CD4-positive, alpha-beta T cell treated with Interleukin-6 at 100 ng/mL for 8 hours (primary cell): ENCODE measurements around the gene CLTCL1.

Experiments used
- DNase-seq: peaks from one replicate; pipeline ENCODE4 v3.0.0-alpha.2; 2020; ENCODE audit warnings: mixed read lengths, low spot score

Gene CLTCL1

GRCh38 chr22:19244600-19245352 is 46.7 kb downstream of the CLTCL1 start:
- no peak for DNase-seq

- DNase-seq = no peak
These were observed 48.8 kb downstream of the CLTCL1 start for GRCh38 chr22:19242699-19243098.

GRCh38 chr22:19241593-19241906 is 50.0 kb downstream of the CLTCL1 start:
- no peak for DNase-seq

DNA sequence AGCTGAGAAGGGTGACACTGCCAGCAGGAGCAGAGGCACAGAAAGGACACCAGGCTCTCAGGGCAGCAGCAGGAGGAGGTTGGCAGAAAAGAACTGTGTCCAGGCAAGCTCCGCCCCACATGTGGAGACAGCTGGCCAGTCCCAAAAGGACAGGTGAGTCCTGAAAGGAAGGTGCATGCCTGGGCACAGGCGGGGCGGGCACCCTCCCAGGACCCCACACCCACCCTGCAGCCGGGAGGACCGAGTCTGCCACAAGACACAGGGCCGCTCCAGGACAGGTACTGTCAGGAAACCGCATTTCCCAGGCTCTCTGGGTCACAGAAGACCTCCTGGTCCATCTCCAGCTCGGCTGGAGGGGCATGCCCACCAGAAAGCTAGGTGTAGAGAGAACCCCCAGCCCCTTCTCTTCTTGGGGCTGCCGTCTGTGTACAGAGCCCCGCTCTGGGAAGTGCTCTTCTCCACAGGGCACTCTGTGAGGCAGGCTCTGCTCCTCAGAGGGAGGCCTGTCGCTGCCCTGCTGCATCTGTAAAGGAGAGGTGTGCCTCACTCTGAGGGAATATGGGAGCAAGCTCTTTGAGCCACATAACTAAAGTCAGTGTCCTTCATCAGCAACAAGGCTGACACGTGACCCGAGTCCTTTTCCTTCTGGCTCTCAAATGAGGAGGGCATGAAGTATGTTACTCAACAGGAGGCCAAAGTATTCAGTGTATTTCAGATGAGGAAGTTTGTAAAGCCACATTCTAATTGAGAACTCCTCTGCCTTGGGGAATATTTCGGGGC is 50.5 kb downstream of the CLTCL1 start:
- no peak for DNase-seq

DNA sequence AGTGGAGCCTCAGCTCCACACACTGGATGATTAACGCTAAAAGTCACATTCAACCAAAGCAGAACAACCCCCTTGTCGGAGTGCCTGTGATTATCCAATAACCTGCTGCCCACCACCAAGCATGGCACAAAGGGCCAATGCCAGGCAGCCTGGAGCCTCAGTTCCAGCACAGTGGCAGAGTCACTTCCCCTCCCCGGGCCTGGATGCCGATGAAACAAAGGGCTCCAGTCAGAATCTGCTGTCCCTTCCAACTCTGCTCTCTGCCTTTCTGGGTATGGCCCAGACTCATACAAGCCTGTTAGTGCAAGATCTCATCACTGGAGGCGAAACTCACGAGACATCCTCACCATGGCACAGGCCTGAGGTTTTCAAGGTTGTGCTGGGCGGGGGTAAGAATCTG is 52.1 kb downstream of the CLTCL1 start:
- no peak for DNase-seq

GRCh38 chr22:19238900-19239299 is 52.6 kb downstream of the CLTCL1 start:
- DNase-seq = no peak

- no peak for DNase-seq
These were observed 55.6 kb downstream of the CLTCL1 start for GRCh38 chr22:19235874-19236273.

DNA sequence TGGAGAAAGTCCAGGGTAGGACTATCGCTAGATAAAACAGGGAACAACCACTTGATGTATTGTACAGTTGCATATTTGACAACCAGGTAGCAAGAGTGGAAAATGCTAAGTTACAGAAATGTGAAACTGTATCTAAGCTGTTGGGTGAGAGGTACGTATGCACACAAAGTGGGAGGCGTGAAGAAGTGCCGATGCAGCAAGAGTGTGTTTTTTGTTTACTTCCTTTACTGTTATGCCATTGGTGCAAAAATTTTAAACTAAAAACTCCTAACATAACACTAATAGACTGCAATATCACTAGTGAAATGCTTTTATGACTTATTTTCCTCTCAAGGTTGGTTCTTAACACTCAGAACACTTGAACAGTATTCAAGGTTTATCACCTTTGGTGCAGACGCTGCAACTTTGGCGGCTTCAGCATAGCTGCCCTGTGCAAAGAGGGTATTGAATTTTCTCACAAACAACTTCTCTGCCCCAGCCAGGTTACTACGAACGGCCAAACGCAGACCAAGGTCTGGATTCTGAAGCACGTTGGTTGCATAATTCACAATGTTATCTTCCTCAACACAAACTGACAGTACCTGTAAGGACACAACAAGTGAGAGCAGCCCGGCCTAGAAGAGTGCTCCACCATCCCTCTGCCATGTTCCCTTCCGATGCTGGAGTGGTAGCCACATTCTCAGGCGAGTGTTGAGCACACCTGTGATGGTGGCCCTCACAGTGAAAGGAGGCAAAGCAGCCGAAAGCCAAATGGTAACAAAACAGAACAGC is 57.2 kb downstream of the CLTCL1 start:
- DNase-seq = no peak

DNA sequence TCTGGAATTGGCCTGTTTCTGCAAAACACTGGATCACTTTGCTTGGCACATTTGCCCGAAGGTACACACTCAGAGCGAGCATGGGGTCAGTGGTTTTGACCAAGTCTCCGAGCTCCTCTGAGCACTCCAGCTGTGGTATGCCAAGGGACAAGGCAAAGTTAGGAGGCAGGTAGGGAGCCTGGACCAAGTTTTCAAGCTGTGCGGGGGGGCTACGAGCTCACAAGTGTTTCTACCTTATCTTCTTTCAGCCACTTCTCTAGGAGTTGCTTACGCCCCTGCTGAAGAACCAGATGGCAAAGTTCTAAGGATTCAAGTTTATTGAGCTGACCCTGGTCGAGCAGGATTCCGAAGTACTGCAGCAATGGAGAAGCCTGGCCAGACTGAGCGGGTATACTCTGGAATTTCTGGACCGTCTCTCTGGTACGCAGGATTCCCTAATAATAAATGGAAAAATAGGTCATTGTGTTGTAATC is 58.3 kb downstream of the CLTCL1 start:
- no peak for DNase-seq

DNA sequence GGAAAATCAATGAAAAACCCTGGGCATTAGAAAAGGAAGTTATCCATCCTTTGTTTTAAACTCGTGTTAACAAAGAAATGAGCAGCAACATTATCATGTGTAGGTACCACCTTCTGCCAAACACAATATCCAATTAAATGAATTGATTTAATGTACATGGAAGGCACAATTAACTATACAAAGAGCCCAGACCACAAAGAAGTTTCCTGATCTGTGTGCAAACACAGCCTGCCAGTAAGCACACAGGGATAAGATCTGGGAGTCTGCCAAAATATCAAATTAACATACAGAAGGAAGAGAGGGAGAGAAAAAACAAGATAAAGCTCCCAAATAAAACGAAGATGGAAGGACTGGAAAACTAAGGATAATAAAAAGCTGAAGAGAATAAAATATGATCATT is 58.9 kb downstream of the CLTCL1 start:
- no peak for DNase-seq

GRCh38 chr22:19231986-19232385 is 59.5 kb downstream of the CLTCL1 start:
- no peak for DNase-seq

DNA sequence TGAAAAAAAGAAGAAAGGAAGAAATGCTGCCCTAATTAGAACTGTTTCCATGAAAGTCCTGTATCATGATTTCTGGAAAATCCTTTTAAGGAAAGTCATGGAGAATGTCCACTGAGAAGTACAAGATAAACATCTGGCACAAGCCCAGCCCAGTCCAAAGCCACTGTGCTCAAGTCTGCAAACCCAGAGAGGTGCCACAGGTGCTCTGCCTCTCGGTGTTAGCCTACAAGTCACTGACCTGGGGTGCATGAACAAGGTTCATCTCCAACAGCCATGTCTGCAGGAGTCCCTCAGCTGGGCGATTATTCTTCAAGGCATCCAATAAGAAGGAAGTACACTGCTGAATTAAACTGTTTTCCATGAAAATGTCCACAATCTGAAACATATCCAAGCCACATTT is 61.9 kb downstream of the CLTCL1 start:
- no peak for DNase-seq

DNA sequence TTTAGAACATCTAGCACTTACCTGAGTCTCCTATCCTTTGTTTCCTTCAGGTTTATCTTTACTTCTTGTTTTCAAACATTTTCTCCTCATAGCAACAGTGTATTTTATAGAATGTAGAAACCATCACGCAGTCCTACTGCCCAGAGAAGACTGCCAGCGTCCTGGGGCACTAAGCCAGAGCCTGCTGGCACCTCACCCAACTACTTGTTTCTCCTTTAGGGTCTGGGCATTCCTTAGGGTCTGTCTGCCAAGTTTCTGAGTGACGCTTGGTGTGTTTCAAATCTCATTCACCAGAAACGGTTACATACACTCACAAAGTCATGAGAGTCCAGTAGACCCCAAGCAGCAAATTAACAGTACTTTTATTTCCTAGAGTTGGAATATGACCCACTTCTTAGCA is 63.3 kb downstream of the CLTCL1 start:
- DNase-seq = no peak

- no peak for DNase-seq
These were observed 65.1 kb downstream of the CLTCL1 start for GRCh38 chr22:19226428-19226827.

DNA sequence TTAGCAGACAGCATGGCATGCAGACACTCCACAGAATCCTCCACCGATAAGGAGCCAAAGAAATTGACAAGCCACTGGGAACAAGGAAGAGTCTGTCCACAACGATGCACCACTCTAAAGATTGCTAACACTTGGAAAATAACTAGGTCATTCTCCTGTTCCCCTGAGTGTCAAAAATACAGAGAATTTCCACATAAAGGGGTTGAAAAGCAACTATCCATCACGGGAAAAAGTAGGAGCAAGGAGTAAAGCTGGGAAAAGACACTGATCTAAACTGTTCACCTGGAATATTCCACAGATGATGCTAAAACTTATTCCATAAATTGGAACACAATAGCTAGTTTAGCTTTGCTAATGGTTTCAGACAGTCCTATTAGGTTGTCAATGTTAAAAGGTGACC is 66.0 kb downstream of the CLTCL1 start:
- DNase-seq = no peak

DNA sequence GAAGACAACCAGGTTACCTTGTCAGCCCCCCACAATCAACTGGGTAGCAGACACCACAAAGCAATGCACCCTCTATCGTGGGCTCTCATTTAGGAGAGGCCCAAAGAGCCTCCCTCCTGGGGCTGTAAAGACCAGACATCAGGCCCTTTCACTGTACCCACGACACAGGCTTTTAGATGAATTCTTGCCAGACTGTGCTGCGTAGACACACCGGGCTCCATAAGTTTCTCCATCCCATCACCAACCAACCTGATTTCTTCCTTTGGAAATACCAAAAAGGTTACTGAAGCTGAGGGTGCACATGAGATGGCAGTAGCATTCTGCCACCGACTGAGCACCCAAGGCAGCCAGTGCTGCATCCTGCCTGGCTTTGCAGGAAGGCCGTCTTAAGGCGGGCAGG is 66.5 kb downstream of the CLTCL1 start:
- no peak for DNase-seq

DNA sequence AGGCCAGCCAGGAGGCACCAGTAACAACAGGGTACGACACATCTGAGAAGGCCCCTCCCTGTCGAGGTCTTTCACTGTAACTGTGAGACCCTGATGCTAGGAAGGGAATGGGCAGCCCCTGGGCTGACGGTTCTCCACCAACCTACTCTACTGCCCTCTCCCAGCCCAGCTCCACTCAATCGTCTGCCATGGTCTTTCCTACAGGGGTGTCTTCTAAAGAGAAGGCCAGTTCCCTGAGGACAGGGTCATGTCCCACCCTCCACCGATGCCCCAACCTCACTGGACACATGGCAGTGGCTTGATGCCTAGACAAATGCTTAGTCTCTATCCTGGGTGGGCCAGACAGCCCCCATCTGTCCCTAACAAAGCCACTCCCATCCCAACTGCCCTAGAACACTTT is 67.0 kb downstream of the CLTCL1 start:
- no peak for DNase-seq

- DNase-seq = no peak
These were observed 67.9 kb downstream of the CLTCL1 start for GRCh38 chr22:19223617-19224016.

DNA sequence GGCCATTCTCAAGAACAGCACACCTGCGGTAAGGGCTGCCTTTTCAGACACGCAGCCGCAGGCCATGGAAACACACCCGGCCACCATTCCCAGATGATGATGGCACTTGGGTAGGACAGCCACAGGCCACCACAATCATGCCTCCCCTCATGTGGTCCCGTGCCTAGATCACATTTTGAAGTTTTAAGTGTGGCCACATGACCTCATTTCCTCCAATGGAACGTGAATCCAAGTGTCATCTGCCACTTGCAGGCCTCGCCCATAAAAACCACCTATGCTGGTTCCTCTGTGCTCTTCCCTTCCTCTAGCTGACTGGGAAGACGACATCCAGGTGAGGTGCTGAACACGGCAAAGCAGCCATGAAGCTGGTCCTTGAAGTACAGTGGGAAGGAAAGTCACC is 68.4 kb downstream of the CLTCL1 start:
- DNase-seq = no peak

DNA sequence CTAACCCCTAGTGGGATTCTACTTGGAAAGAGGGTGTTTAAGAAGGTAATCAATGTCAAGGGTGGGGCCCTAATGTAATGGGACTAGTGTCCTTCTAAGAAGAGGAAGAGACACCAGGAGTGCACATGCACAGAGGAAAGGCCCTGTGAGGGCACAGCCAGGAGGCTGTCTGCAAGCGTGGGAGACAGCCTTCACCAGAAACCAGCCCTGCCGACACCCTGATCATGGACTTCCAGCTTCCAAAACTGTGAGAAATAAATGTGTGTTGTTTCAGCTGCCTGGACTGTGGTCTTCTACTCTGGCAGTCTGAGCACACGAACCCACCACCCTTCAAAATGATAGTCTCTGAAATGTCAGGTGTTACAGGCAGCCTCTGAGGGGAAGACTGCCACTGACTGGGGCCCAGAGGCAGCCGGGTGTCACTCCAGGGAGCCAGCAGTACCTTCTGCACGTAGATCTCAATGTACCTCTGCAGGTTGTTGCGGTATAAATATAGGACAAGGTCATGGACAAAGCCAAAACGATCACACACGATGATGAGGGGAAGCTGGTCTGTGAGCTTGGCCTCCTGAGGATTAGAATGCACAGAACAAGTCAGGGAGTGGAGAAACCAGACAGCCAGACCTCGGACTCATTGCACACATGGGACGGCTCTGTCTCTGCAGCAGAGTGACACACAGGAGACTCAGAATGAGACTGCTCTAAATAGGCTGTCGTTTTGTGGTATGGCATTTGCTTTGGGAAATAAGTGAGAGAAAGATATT is 69.1 kb downstream of the CLTCL1 start:
- DNase-seq = no peak

GRCh38 chr22:19220867-19221266 is 70.7 kb downstream of the CLTCL1 start:
- no peak for DNase-seq

GRCh38 chr22:19218541-19219233 is 72.8 kb downstream of the CLTCL1 start:
- DNase-seq = no peak
